ENCODE results near the gene OBSCN. TPM values are rescaled to one million over a fixed set of nuclear protein-coding genes. Genes with fewer than 3 reads are reported as not detected.

Gene OBSCN
- total RNA-seq, 1 donor from 2014 or later: 25.7 TPM

DNA sequence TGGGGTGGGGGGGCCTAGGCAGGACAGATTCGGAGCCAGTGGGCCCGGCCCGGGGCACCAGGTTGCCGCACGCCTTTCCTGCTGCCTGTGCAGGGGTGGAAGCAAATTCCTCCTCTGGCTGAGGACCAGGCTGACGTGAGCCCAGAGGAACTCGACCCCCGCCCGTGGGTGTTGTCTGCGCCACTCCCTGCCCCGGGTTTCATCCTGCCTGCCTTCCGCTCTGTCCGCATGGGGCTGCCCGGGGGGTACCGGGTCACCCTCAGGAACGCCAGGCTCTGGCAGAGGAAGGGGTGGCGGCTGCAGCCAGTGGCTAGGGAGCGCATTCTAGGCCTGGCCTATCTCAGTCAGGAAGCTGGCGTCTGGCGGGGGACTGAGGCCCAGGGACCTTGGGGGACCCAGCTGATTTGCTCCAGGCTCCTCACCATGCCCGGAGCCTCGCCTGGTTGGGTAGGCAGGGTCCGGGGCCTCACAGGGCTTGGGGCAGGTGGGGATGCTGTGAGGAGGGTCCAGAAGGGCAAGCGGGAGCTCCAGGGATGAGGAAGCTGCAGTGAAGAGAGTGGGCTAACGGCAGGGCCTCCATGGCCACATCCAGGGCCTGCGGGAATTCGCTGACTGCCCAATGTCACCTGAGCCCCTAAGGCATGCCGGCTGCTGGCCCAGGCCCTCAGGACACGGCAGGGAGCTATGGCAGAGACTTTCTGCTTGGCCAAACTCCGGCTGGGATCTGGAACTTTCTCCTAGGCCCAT, 44.7 kb upstream of the OBSCN start:
- no peak for TF ChIP-seq CTCF (IDR thresholded peaks at IDR 0.05; ENCODE audit: partially characterized antibody, unreplicated experiment)
- peaks cover 9% of the 10 kb centered on the region for H3K4me1 Mint-ChIP-seq (ENCODE audit: low read depth, unreplicated experiment)
- no peak for DNase-seq
- no peak overlapping the region for H3K4me3 Mint-ChIP-seq (ENCODE audit: unreplicated experiment)
- no peak overlapping the region for H3K27ac Mint-ChIP-seq (ENCODE audit: unreplicated experiment)
- H3K27me3 Mint-ChIP-seq (ENCODE audit: unreplicated experiment): peaks cover 14% of the 10 kb centered on the region
- peaks cover 10% of the 10 kb centered on the region for H3K9me3 Mint-ChIP-seq (ENCODE audit: unreplicated experiment)
- no peaks in the 10 kb centered on the region for H3K36me3 Mint-ChIP-seq (ENCODE audit: unreplicated experiment)

DNA sequence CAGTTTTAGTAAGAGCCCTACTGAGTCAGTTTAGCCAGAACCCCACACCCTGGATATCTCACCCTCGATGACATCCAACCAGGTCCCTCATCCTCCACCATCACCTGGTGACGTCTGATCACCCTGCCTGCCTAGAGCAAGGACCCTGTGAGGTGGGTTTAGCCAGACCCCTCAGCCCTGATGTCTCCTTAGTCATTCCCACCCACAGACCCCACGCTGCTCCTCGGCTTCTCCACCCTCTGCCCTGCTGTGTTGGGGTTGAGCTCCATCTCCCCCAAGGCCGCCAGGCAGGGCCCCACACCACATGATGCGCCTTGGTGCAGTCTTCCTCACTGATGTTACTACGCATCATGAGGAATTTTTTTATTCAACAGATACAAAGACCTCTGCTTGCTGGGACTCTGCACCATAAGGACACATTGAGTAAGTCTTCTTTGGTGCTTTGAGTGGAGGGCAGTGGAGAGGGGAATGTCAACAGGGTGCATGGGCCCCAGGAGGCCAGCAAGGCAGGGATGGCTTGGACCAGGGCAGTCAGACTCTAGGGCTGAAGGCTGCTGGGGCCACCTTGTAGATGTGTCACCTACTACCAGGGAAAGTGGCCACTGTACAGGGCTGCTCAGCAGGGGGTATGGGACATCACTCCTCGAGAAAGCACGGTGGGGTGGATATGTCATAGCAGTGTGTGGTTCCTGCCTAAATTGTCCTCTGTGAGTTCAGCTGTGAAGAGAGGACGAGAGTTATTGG, 43.9 kb upstream of the OBSCN start:
- no peaks in the 10 kb centered on the region for H3K36me3 Mint-ChIP-seq (ENCODE audit: unreplicated experiment)
- H3K9me3 Mint-ChIP-seq (ENCODE audit: unreplicated experiment): peaks cover 10% of the 10 kb centered on the region
- H3K4me3 Mint-ChIP-seq (ENCODE audit: unreplicated experiment): peak overlapping the region; percentile 75
- peak overlapping the region; percentile 85 for H3K27ac Mint-ChIP-seq (ENCODE audit: unreplicated experiment)
- no peak for DNase-seq
- peaks cover 14% of the 10 kb centered on the region for H3K27me3 Mint-ChIP-seq (ENCODE audit: unreplicated experiment)
- no peak for TF ChIP-seq CTCF (IDR thresholded peaks at IDR 0.05; ENCODE audit: partially characterized antibody, unreplicated experiment)
- H3K4me1 Mint-ChIP-seq (ENCODE audit: low read depth, unreplicated experiment): peaks cover 9% of the 10 kb centered on the region

- TF ChIP-seq CTCF (IDR thresholded peaks at IDR 0.05; ENCODE audit: partially characterized antibody, unreplicated experiment): no peak
- H3K27me3 Mint-ChIP-seq (ENCODE audit: unreplicated experiment): peaks cover 14% of the 10 kb centered on the region
- H3K36me3 Mint-ChIP-seq (ENCODE audit: unreplicated experiment): no peaks in the 10 kb centered on the region
- peaks cover 10% of the 10 kb centered on the region for H3K9me3 Mint-ChIP-seq (ENCODE audit: unreplicated experiment)
- no peak for DNase-seq
- H3K27ac Mint-ChIP-seq (ENCODE audit: unreplicated experiment): peak overlapping the region; percentile 93
- H3K4me3 Mint-ChIP-seq (ENCODE audit: unreplicated experiment): peak overlapping the region; percentile 86
- peaks cover 9% of the 10 kb centered on the region for H3K4me1 Mint-ChIP-seq (ENCODE audit: low read depth, unreplicated experiment)
Observed at GRCh38 chr1:228164561-228165371, 43.1 kb upstream of the OBSCN start.

DNA sequence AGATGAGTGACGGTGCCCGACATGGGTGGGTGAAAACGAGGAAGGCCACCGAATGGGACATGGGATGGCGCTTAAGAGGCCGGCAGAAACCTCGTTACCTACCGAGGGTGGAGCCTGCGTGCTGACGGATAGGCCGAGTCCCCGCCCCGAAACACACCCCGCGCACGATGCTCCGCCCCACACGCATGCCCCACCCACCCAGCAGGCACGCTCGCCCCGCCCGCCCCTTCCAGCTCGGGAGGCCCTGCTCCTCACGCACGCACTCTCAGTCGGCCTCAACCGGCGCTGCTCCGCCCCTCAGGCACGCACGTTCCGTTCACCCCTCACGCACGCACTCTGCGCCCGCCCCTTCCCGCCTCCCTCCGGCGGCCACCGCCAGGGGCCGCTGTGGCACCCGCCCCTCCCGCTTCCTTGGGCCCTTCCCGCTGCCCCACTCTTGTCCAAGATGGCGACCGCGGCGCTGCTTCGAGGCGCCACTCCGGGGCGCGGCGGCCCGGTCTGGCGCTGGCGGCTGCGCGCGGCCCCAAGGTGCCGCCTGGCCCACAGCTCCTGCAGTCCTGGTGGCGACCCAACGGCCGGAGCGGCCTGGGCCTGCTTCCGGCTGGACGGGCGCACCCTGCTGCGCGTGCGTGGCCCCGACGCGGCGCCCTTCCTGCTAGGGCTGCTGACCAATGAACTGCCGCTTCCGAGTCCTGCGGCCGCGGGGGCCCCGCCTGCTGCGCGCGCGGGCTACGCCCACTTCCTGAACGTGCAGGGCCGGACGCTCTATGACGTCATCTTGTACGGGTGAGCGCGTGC, 42.3 kb upstream of the OBSCN start, which contains the start of gene IBA57:
TSS of gene IBA57 (plus strand) at position 433 of the 798 bp plus-strand sequence. CDS start at position 446, 13 bp downstream.
- H3K36me3 Mint-ChIP-seq (ENCODE audit: unreplicated experiment): no peaks in the 10 kb centered on the region
- peaks cover 14% of the 10 kb centered on the region for H3K27me3 Mint-ChIP-seq (ENCODE audit: unreplicated experiment)
- peak; percentile 99 for DNase-seq
- peak within 1 kb of the TSS; percentile 93 for H3K27ac Mint-ChIP-seq (ENCODE audit: unreplicated experiment)
- peak within 1 kb of the TSS; percentile 86 for H3K4me3 Mint-ChIP-seq (ENCODE audit: unreplicated experiment)
- peaks cover 10% of the 10 kb centered on the region for H3K9me3 Mint-ChIP-seq (ENCODE audit: unreplicated experiment)
- peak; percentile 92 for TF ChIP-seq CTCF (IDR thresholded peaks at IDR 0.05; ENCODE audit: partially characterized antibody, unreplicated experiment)
- H3K4me1 Mint-ChIP-seq (ENCODE audit: low read depth, unreplicated experiment): peaks cover 9% of the 10 kb centered on the region

Data from glutamatergic neuron (in vitro differentiated cells).